GM12891 (cell line): ENCODE data around the gene CAMTA1.

ENCODE experiments used
- PAX5 ChIP-seq: IDR thresholded peaks from 2 replicates; pipeline ENCODE4 v1.6.1; 2011; ENCODE audit warnings: low read length, moderate library complexity, mild to moderate bottlenecking; ENCODE audit not compliant: insufficient read depth, severe bottlenecking
- POLR2A ChIP-seq: IDR thresholded peaks from 2 replicates; pipeline ENCODE4 v1.6.1; 2011; ENCODE audit warnings: low read depth, low read length, control low read depth
- POLR2AphosphoS5 ChIP-seq: IDR thresholded peaks from 2 replicates; pipeline ENCODE4 v1.6.1; 2011; ENCODE audit warnings: low read depth, low read length, control low read depth
- POU2F2 ChIP-seq: IDR thresholded peaks from 2 replicates; pipeline ENCODE4 v1.6.1; 2011; ENCODE audit warnings: low read depth, mild to moderate bottlenecking, control low read depth, low read length, moderate library complexity
- SPI1 ChIP-seq: IDR thresholded peaks from 2 replicates; pipeline ENCODE4 v1.6.1; 2011; ENCODE audit warnings: low read depth, low read length, control low read depth
- TAF1 ChIP-seq: IDR thresholded peaks from 2 replicates; pipeline ENCODE4 v1.6.1; 2011; ENCODE audit warnings: low read depth, low read length, control low read depth

- no peak for TF ChIP-seq POLR2A
- no peak for TF ChIP-seq POLR2AphosphoS5
- no peak for TF ChIP-seq POU2F2
- TF ChIP-seq TAF1, result no peak
- TF ChIP-seq SPI1, result no peak
- TF ChIP-seq PAX5, result no peak
Observed at GRCh38 chr1:7048395-7048794, 263.1 kb downstream of the CAMTA1 start.
